ENCODE data around the gene AIF1L. TPM values are rescaled to one million over a fixed set of nuclear protein-coding genes. Genes with fewer than 3 reads are reported as not detected.
"Not testable (repeated sequence)": the region's sequence is repeated elsewhere in the genome, so short reads cannot be mapped to it uniquely, and the experiment has no call there.

AIF1L gene
- total RNA-seq, 1 experiment from 2014 or later, result 103 TPM

GRCh38 chr9:131149688-131150053, 53.3 kb downstream of the AIF1L start:
- ATAC-seq, result no peak
- no peak for TF ChIP-seq ZNF219 (CRISPR knock-in tag; IDR thresholded peaks at IDR 0.05; ENCODE audit: borderline replicate concordance)
- no peak for TF ChIP-seq FOXP1 (CRISPR knock-in tag; IDR thresholded peaks at IDR 0.05; ENCODE audit: borderline replicate concordance)
- no peak for TF ChIP-seq IRF2 (CRISPR knock-in tag; IDR thresholded peaks at IDR 0.05; ENCODE audit: borderline replicate concordance, low read depth)
- no peak for TF ChIP-seq NFE2L1 (CRISPR knock-in tag; IDR thresholded peaks at IDR 0.05)
- TF ChIP-seq ATF3 (CRISPR knock-in tag; conservative IDR thresholded peaks at IDR 0.05), result no peak
- no peak for TF ChIP-seq NR2C2 (CRISPR knock-in tag; IDR thresholded peaks at IDR 0.05)
- no peak for TF ChIP-seq SOX15 (CRISPR knock-in tag; IDR thresholded peaks at IDR 0.05)
- H3K36me3 Mint-ChIP-seq, result peaks cover 73% of the 10 kb centered on the region
- CTCF ChIA-PET, result interaction anchor here (0.8 kb wide), 1 partner anchor 12 kb away, joined by 3 read pairs; no protein-coding TSS in a partner anchor
- H3K4me3 Mint-ChIP-seq, result no peak overlapping the region
- POLR2A ChIA-PET, result no interaction called here
- DNase-seq (ENCODE audit: low spot score), result no peak
- H3K4me1 Mint-ChIP-seq, result no peaks in the 10 kb centered on the region
- H3K27me3 Mint-ChIP-seq (ENCODE audit: low read depth), result no peaks in the 10 kb centered on the region
- no peak overlapping the region for H3K27ac Mint-ChIP-seq
- no peaks in the 10 kb centered on the region for H3K9me3 Mint-ChIP-seq

GRCh38 chr9:131153595-131153994, 57.3 kb downstream of the AIF1L start:
- H3K27me3 Mint-ChIP-seq (ENCODE audit: low read depth), result no peaks in the 10 kb centered on the region
- POLR2A ChIA-PET, result no interaction called here

GRCh38 chr9:131158673-131159072, 62.3 kb downstream of the AIF1L start:
- POLR2A ChIA-PET; H3K4me3 Mint-ChIP-seq; H3K4me1 Mint-ChIP-seq; DNase-seq (ENCODE audit: low spot score); H3K9me3 Mint-ChIP-seq; H3K27ac Mint-ChIP-seq; ATAC-seq; H3K27me3 Mint-ChIP-seq (ENCODE audit: low read depth): not testable (repeated sequence)
- CTCF ChIA-PET, result interaction anchor here (1.2 kb wide), 1 partner anchor 465 kb away, joined by 4 read pairs; the partner anchor contains the start of gene EXOSC2
- H3K36me3 Mint-ChIP-seq, result peaks cover 42% of the 10 kb centered on the region

More at GRCh38 chr9:131153595-131153994, 57.3 kb downstream of the AIF1L start:
- no peak for DNase-seq (ENCODE audit: low spot score)
- Mint-ChIP-seq H3K4me3 (no peak overlapping the region), H3K9me3 (no peaks in the 10 kb centered on the region), H3K36me3 (peaks cover 59% of the 10 kb centered on the region), H3K27ac (no peak overlapping the region), H3K4me1 (no peaks in the 10 kb centered on the region)
- no peak for TF ChIP-seq JAZF1 (CRISPR knock-in tag; IDR thresholded peaks at IDR 0.05)
- no peak for TF ChIP-seq ZMAT4 (CRISPR knock-in tag; IDR thresholded peaks at IDR 0.05)
- ATAC-seq, result no peak
- CTCF ChIA-PET, result no interaction called here

- Mint-ChIP-seq H3K27ac (no peak overlapping the region), H3K9me3 (no peaks in the 10 kb centered on the region), H3K27me3 (ENCODE audit: low read depth) (no peaks in the 10 kb centered on the region), H3K4me1 (no peaks in the 10 kb centered on the region), H3K4me3 (no peak overlapping the region), H3K36me3 (peaks cover 37% of the 10 kb centered on the region)
- TF ChIP-seq PRRX2 (CRISPR knock-in tag; IDR thresholded peaks at IDR 0.05) (no peak), CDX4 (CRISPR knock-in tag; IDR thresholded peaks at IDR 0.05; ENCODE audit: borderline replicate concordance) (no peak), FOXK1 (CRISPR knock-in tag; IDR thresholded peaks at IDR 0.05) (no peak), MYBL2 (CRISPR knock-in tag; IDR thresholded peaks at IDR 0.05) (no peak), ETV6 (CRISPR knock-in tag; IDR thresholded peaks at IDR 0.05) (no peak), ZNF263 (CRISPR knock-in tag; IDR thresholded peaks at IDR 0.05; ENCODE audit: low read depth) (no peak), SMAD3 (CRISPR knock-in tag; IDR thresholded peaks at IDR 0.05; ENCODE audit: borderline replicate concordance) (no peak), ATF2 (CRISPR knock-in tag; IDR thresholded peaks at IDR 0.05; ENCODE audit: borderline replicate concordance, low read depth) (no peak), E2F4 (CRISPR knock-in tag; IDR thresholded peaks at IDR 0.05; ENCODE audit: borderline replicate concordance, low read depth) (no peak), TEAD4 (CRISPR knock-in tag; IDR thresholded peaks at IDR 0.05) (no peak), ZNF423 (CRISPR knock-in tag; IDR thresholded peaks at IDR 0.05) (no peak), ZBTB43 (CRISPR knock-in tag; IDR thresholded peaks at IDR 0.05) (no peak)
- ChIA-PET POLR2A (no interaction called here), CTCF (interaction anchor here (2.4 kb wide), 1 partner anchor 176 kb away, joined by 13 read pairs; no protein-coding TSS in a partner anchor)
- DNase-seq (ENCODE audit: low spot score) (no peak), ATAC-seq (no peak)
Observed at GRCh38 chr9:131160416-131161112, 64.2 kb downstream of the AIF1L start.
